ENCODE results near the gene ARHGAP15.
A peak's percentile ranks its signal among the peaks of the same experiment; 100 is the strongest.

ARHGAP15 gene

DNA sequence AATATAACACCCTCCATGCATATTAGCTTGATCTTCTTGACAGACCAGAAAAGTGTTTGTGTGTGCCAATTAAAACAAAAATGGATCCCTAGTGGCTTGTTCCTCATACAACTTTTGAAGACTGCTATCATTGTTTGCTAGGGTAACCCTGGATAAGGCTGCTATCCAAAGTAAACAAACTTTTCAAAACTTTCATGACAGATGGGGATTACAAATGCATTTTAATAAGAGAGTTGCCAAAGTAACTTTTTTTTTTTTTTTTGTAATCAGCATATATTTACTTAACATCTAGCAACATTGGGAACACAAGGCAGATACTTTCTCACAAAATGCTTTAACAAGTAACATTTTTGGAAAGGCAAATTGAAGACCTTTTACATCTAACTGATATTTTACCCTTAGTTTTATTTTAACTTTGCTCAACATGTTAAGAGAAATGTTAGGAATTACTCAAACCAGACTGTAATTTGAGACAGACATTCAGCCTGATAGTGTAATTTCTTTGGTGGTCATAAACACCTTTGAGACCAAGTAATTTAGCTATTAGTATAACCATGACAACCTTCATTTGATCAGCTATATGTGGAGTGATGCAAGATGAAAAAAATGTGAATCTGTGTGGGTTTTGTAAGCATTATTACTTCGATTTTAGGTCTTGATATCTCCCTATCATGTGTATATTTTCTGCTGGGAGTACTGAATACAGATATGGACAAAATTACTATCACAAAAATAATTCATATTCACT lies 300.9 kb downstream of the ARHGAP15 start:
- TF ChIP-seq NFIC (IDR thresholded peaks at IDR 0.05) (peak; percentile 50; the same call in 1 of the 2 replicates), ZBTB7A (IDR thresholded peaks at IDR 0.05; ENCODE audit: low read depth) (no peak)

- no peak for TF ChIP-seq NFIC (IDR thresholded peaks at IDR 0.05)
- no peak for TF ChIP-seq TEAD4 (IDR thresholded peaks at IDR 0.05)
- TF ChIP-seq TCF12 (IDR thresholded peaks at IDR 0.05; ENCODE audit: low read depth): no peak
- TF ChIP-seq FOXM1 (IDR thresholded peaks at IDR 0.05; ENCODE audit: borderline replicate concordance, low read depth): no peak
- TF ChIP-seq CEBPB (IDR thresholded peaks at IDR 0.05): no peak
- no peak for TF ChIP-seq ZBTB7A (IDR thresholded peaks at IDR 0.05; ENCODE audit: low read depth)
- TF ChIP-seq USF1 (IDR thresholded peaks at IDR 0.05): no peak
- no peak for TF ChIP-seq CREB1 (IDR thresholded peaks at IDR 0.05; ENCODE audit: low read depth)
- TF ChIP-seq RAD21 (IDR thresholded peaks at IDR 0.05; ENCODE audit: low read depth): no peak
- no peak for TF ChIP-seq EP300 (IDR thresholded peaks at IDR 0.05; ENCODE audit: borderline replicate concordance)
- TF ChIP-seq EGR1 (IDR thresholded peaks at IDR 0.05): no peak
- no peak for TF ChIP-seq YY1 (IDR thresholded peaks at IDR 0.05; ENCODE audit: low read depth)
- TF ChIP-seq TAF1 (IDR thresholded peaks at IDR 0.05; ENCODE audit: low read depth): no peak
- no peak for TF ChIP-seq MAX (IDR thresholded peaks at IDR 0.05)
- TF ChIP-seq REST (IDR thresholded peaks at IDR 0.05; ENCODE audit: low read depth): no peak
Measured at GRCh38 chr2:143431316-143431715, 302.1 kb downstream of the ARHGAP15 start.

GRCh38 chr2:143433251-143433650 lies 304.0 kb downstream of the ARHGAP15 start:
- TF ChIP-seq TAF1 (IDR thresholded peaks at IDR 0.05; ENCODE audit: low read depth) (no peak), TCF12 (IDR thresholded peaks at IDR 0.05; ENCODE audit: low read depth) (no peak), EP300 (IDR thresholded peaks at IDR 0.05; ENCODE audit: borderline replicate concordance) (no peak), YY1 (IDR thresholded peaks at IDR 0.05; ENCODE audit: low read depth) (no peak), MAX (IDR thresholded peaks at IDR 0.05) (no peak), REST (IDR thresholded peaks at IDR 0.05; ENCODE audit: low read depth) (no peak), TEAD4 (IDR thresholded peaks at IDR 0.05) (no peak), ZBTB7A (IDR thresholded peaks at IDR 0.05; ENCODE audit: low read depth) (no peak), FOXM1 (IDR thresholded peaks at IDR 0.05; ENCODE audit: borderline replicate concordance, low read depth) (no peak), CREB1 (IDR thresholded peaks at IDR 0.05; ENCODE audit: low read depth) (no peak)

DNA sequence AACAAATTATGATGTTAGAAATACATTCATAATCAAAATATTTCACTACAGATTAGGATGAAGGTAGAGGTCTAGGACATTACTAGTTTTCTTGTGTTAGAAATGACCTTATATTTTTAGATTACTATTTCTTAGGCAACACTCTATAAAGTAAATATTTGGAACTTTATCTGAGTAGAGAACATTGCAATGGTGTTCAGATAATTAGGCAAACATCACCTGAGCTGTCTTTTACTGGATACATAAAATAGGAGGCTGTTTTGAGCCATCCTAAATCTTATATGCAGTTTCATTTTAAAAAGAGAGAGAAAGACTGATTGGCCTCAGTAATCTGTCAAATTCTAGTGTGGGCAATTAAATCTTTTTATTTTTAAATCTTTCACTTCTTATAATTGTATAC lies 304.6 kb downstream of the ARHGAP15 start:
- TF ChIP-seq CEBPB (IDR thresholded peaks at IDR 0.05): no peak
- no peak for TF ChIP-seq TCF12 (IDR thresholded peaks at IDR 0.05; ENCODE audit: low read depth)
- no peak for TF ChIP-seq FOXM1 (IDR thresholded peaks at IDR 0.05; ENCODE audit: borderline replicate concordance, low read depth)
- no peak for TF ChIP-seq MAX (IDR thresholded peaks at IDR 0.05)
- no peak for TF ChIP-seq EGR1 (IDR thresholded peaks at IDR 0.05)
- TF ChIP-seq YY1 (IDR thresholded peaks at IDR 0.05; ENCODE audit: low read depth): no peak
- TF ChIP-seq REST (IDR thresholded peaks at IDR 0.05; ENCODE audit: low read depth): no peak
- TF ChIP-seq ZBTB7A (IDR thresholded peaks at IDR 0.05; ENCODE audit: low read depth): no peak
- TF ChIP-seq NFIC (IDR thresholded peaks at IDR 0.05): no peak
- TF ChIP-seq CREB1 (IDR thresholded peaks at IDR 0.05; ENCODE audit: low read depth): no peak
- no peak for TF ChIP-seq USF1 (IDR thresholded peaks at IDR 0.05)

All from Ishikawa (cell line).